Thyroid gland (tissue), 4 donors: Measurements from ENCODE around the gene ATRX.

Source experiments
- CTCF ChIP-seq, 6 experiments: fragments of 200-600 bp in 3 of 6; fragments of 450-650 bp in 3 of 6; sonication (generic) in 3 of 6; IDR thresholded peaks; one replicate each; pipeline ENCODE4 v1.5.1; 2016 to 2019; ENCODE audit warnings: antibody characterized with exemption in 6 of 6, mild to moderate bottlenecking in 2 of 6, inconsistent platforms in 1 of 6, moderate library complexity in 1 of 6
- POLR2A ChIP-seq, 2 donors: fragments of 450-650 bp; IDR thresholded peaks; one replicate each; pipeline ENCODE4 v1.6.1; 2017; ENCODE audit warnings: antibody characterized with exemption in 2 of 2, mild to moderate bottlenecking in 2 of 2, moderate library complexity in 1 of 2

DNA sequence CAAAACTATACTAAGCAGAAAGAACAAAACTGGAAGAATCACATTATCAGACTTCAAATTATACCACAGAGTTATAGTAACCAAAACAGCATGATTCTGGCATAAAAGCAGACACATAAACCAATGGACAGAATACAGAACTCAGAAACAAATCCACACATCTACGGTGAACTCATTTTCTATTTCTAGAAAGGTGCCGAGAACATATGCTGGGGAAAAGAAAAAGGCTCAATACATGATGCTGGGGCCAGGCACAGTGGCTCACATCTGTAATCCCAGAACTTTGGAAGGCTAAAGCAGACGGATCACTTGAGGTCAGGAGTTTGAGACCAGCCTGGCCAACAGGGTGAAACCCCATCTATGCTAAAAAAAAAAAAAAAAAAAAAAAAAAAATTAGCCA is 52.7 kb downstream of the ATRX start:
- TF ChIP-seq CTCF (IDR thresholded peaks at IDR 0.05) (no peak), POLR2A (IDR thresholded peaks at IDR 0.05) (no peak)
